ENCODE measurements around the gene SFMBT1.
"Not testable (repeated sequence)": the region's sequence is repeated elsewhere in the genome, so short reads cannot be mapped to it uniquely, and the experiment has no call there.

The SFMBT1 gene

GRCh38 chr3:53073553-53074365, 27.9 kb upstream of the SFMBT1 start:
- DNase-seq, result no peak

DNA sequence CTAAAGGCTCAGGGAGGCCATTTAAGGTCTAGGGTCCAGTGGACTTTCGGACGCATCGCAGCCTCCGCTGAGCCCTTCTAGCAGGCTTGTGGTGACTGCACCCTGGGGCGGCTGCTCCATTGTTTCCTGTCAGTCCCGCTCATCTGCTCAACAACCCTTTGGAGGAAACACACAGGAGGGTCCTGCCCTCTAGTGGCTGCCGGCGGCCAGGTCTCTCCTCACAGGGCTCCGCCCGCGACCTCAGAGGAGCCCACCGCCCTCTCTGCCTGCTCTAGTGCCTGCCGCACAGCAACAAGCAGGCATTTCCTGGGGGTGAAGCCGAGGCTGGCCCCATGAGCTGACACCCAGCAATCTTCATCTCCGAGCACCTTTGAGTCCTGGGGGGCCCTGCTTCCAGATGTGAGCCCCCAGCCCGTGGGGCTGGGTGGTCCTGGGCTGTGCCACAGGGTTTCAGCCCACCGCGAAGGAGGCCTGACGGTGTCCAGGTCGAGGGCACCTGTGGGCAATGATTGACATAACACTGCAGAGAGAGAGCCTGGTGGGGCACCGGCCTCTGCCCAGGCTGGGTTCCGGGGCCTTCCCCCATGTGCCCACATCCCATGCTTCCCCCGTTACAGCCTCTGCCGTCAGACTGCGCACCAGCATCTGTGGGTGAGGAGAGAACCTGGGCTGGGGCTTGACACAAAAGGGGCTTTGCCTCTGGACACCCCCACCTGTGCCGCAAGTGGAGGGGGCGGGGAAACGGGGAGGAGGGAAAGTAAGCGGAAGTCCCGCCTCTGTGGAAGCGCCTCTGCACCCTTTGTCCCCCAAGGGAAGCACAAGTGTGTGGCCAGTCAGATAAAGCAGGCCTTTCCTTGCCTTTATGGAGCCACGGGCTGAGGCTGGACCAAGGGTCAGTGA, 27.0 kb upstream of the SFMBT1 start:
- DNase-seq, result peak; percentile 87

GRCh38 chr3:53071882-53072431, 26.1 kb upstream of the SFMBT1 start:
- no peak for DNase-seq

DNA sequence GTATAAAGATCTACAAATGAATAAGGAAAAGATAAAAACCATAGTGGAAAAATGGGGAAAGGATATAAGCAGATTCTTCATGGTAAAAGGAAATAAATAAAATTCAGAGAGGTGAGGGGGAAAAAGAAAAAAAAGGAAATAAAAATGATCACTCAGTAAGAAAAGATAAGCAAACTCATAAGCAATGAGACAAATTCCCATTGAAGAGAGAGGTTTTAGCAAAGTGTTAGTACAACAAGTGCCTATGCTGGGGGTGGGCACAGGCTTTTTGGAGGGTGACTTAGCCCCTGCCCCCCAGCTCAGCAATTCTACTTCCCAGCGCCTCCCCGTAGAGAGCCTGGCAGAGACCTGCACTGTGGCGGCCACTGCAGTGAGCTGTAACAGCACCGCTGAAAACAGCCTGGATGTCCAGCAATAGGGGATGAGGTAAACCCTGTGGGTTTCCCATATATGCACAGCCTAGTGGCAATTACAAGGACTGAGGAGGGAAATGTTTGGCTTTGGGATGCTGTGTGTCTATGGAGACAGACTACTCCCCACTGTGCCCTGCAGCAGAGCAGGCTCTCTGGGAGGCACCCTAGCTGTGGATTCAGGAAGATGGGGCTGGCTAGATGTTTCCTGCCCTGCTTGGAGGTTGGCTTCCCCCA, 23.7 kb upstream of the SFMBT1 start:
- no peak for DNase-seq

- no peak for DNase-seq
Observed at GRCh38 chr3:53068176-53068575, 22.3 kb upstream of the SFMBT1 start.

- no peak for DNase-seq
Observed at GRCh38 chr3:53067567-53067966, 21.7 kb upstream of the SFMBT1 start.

- no peak for DNase-seq
Observed at GRCh38 chr3:53065841-53066480, 20.1 kb upstream of the SFMBT1 start.

DNA sequence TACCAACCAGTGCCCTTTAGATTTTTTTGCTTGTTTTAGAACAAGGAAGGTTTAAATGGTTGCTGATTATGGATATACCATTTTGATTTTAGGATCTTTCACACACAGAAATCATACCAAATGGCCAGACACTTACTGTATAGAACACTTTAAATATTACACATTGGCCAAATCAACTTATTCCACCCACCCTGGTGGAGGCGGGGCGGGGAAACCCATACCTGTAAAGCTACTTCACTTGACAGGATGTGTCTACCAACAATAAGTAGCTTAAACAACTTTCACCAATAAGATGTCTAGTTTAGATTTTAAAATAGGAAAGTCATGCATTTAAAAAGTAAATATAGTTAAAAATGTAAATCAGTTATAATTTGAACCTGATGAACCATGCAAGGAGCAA, 17.0 kb upstream of the SFMBT1 start:
- no peak for DNase-seq

DNA sequence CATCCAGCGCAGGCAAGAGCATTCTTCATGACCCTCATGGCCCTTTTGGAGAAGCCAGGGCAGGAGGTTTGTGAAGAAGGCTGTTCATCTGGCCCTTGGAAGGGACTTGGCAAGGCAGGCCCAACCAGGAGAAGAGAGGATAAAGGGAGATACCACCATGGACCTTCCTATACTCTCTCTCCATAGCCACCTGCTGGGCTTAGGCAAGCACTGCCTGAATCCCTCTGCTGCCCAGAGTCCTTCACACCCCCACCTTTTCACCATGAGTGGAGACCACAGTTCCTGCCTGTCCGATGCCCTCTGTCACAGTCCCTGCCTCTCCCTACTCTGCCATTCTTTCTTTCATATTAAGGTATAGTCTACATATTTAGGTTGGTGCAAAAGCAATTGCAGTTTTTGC, 10.6 kb upstream of the SFMBT1 start:
- DNase-seq, result no peak

DNA sequence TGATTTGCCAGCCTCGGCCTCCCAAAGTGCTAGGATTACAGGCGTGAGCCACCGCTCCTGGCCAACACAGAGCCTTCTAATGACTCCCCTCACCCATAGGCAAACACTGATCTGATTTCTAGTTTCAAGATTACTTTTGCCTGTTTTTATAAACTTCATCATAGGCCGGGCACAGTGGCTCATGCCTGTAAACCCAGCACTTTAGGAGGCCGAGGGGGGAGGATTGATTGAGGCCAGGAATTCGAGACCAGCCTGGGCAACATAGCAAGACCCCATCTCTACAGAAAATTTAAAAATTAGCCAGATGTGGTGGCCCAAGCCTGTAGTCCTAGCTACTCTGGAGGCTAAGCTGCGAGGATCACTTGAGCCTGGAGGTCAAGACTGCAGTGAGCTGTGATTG, 8.4 kb upstream of the SFMBT1 start:
- not testable (repeated sequence) for DNase-seq

DNA sequence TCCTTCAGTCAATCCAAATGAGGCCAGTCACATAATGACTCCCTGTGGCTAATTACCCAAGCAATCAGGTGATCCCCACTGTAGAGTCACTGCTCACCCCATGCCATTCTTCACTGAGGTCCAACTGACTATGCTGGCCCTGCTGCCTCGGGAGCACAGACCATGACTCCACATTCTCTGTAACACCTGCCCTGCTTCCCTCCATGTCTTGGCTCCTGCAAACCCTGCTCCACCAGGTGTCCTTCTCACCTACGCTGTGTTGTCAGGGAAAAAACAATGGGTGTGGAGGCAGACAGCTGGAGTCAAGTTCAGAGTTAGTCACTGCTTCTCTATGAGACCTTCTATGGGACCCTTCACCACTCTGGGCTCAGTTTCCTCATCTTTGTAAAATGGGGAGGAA, 6.1 kb upstream of the SFMBT1 start:
- DNase-seq, result no peak

- DNase-seq, result no peak
Observed at GRCh38 chr3:53049987-53050386, 4.1 kb upstream of the SFMBT1 start.

GRCh38 chr3:53046171-53047170, 598 bp upstream of the SFMBT1 start:
- DNase-seq, result peak; percentile 40 to 44

DNA sequence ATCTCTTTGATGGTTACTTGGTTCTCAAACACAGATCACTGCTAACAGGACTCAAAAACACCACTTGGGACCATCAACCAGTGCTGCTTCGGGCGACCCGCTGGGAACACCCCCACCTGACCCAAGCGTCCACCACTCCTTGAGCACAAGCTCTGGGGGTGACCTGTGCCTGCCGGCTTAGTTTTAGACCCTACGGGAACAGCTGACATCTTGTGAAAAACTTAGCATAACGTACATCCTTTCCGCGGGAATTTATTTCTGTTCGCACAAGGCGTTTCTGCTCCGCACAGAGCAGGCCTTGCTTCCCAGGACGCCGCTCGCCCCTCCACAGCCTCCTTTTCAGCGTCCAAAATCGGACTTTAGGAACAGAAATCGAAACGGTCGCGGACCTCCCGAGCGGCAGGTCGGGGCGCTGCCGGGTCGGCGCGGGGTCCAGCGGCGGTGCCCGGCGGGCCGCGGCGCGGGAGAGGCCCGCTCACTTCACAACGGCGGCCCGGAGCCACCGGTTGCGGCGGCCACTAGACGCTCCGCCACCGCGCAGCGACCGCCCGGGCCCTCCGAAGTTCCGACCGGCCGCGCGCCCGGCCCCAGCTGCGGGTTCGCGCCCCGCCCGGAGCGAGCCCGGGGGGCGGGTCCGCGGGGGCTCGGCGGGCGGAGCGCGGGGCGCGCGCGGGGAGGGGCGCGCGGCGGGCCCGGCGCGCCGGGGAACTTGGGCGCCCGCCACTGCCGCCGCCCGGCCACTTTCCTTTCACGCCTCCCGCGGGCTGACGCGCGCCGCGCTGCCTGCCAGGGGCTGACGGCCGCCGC, 959 bp downstream of the SFMBT1 start:
- peak; percentile 39 to 45 for DNase-seq

GRCh38 chr3:53044371-53044710, 1.5 kb downstream of the SFMBT1 start:
- DNase-seq, result no peak

- DNase-seq, result no peak
Observed at GRCh38 chr3:53043738-53044137, 2.1 kb downstream of the SFMBT1 start.

DNA sequence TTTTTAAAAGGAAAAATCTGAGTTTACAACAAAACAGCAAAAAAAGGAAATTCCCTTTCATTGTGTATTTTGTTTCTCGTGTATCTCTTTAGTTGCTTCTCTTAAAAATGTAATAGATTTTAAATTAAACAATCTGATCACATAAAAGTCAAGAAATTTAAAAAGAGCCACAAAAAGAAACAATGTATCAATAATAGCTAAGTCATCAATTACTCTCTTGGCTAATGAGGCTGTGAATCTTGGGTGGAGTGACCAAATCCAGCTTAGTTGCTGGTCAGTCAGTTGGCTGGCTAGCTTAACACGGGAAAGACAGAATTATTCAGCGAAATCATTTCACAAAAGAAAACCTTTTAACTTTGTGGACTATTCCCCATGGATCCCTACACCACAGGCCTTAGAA, 3.2 kb downstream of the SFMBT1 start:
- DNase-seq, result no peak

DNA sequence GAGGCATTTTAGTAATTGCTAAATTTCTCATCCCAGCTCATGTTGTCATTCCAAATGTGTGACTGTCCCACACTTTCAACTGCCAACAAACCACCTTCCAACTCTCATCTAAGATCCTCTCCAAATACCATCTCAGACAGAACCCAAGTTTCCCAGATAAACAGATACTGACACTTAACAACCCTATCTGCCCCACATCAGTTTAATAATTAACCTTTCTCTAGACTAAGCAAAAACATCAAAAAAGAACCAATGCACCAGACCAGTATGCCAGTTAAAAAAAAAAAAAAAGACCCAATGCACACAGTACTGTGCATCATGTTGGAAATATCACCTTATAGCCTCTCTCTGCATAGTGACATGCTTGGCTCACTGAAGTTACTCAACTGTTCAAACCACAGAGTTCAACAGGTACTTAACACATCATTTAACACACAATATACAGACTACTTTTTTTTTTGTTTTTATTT, 5.5 kb downstream of the SFMBT1 start:
- DNase-seq, result no peak

DNA sequence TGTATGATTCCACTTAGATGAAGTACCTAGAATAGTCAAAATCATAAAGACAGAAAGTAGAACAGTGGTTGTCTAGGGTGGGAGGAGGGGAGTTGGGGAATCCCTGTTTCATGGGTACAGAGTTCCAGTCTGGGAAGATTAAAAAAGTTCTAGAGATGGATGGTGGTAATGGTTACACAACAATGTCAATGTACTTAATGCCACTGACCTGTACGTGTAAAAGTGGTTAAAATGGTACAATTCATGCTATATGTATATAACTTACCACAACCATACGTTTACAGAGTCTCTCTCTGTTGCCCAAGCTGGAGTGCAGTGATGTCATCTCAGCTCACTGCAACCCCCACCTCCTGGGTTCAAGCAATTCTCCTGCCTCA, 6.5 kb downstream of the SFMBT1 start:
- no peak for DNase-seq

DNA sequence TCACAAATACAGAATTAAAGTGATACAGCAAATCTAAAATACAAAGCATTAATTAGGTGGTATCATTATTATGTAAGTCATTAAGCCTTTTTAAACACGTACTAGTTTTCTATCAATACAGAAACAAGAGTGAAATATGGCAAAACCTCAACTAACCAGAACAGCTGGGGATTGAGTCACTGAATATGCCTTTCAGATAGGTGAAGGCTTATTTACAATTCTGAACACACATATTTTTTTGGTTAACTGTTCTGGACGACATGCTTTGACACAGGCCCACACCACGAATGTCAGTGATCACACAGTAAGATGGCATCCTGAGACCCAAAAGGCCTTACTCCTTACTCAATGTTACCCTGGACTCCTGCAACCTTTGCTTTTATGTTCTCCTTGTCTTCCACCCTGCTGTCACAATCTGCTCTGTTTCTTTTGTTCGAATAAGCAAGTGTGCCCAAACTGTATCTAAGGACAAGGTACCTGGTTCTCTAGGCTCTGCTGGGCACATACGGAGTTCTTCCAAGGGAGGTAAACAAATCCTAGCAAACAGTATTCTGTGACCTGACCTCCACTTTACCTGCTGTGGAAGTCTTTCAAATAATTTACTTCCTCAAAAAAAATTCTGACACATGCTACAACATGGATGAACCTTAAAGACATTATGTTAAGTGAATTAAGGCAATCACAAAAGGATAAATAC, 7.0 kb downstream of the SFMBT1 start:
- DNase-seq, result no peak
